Stimulated activated CD8-positive, alpha-beta memory T cell treated with anti-CD3 and anti-CD28 coated beads, Interleukin-2, amount 100 ng/mL, for 48 hours (primary cell): ENCODE results near the gene HMGCS1.
"Not testable (repeated sequence)": the region's sequence is repeated elsewhere in the genome, so short reads cannot be mapped to it uniquely, and the experiment has no call there.

ENCODE experiments used
- DNase-seq, 2 donors: peaks; one replicate each; pipeline ENCODE4 v3.0.0-alpha.2; 2020; ENCODE audit warnings: low read depth in 2 of 2

The HMGCS1 gene

DNA sequence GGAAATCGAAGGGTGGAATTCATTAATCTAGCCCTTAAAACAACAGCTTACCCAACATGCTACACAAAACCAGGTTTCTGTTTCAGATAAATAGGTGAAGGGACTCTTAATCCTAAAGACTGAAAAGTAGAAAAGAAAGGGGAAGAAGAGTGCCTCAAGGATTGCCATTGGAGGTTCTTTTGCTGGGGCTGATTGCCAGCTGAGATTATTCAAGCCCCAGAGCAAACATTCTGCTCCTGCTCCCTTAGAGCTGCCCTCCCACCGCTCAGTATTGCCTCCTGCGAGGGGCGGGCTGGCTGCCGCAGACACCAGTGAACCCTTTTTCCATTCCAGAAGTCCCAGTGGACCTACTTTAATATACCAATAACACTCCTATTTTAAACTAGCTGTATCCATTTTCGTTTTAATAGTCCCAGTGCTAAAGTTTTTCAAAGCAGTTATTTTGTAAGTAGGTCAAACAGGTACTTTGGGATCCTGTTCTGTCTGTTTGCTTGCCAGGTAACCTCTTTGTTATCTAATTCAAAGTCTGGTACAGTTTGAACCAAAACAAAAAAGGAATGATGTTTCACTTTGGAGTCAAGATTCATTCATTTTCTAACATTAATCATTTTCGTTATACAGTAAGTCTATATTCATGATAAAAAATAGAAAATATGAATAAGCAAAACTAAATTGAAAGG is 38.6 kb downstream of the HMGCS1 start:
- no peak for DNase-seq

DNA sequence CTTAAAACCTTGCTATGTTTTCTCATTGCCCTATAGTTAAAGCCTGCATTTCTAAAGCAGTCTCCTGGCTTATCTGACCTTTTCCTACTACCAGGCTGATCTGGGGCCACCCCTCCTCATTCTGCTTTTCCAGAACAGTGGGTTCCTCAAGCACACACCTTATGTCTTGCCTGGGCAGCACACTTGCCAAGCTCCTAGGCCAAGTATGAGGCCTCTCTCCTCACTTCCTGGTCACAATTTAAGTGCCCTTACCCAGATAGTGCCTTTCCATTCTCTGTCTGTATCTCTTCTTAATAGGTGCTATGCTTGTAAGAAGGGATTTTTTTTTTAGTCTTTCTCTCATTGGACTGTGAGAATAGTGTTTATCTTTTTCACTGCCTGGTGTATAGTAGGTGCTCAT is 39.7 kb downstream of the HMGCS1 start:
- DNase-seq = no peak

- no peak for DNase-seq
These were observed 42.6 kb downstream of the HMGCS1 start for GRCh38 chr5:43270645-43271044.

DNA sequence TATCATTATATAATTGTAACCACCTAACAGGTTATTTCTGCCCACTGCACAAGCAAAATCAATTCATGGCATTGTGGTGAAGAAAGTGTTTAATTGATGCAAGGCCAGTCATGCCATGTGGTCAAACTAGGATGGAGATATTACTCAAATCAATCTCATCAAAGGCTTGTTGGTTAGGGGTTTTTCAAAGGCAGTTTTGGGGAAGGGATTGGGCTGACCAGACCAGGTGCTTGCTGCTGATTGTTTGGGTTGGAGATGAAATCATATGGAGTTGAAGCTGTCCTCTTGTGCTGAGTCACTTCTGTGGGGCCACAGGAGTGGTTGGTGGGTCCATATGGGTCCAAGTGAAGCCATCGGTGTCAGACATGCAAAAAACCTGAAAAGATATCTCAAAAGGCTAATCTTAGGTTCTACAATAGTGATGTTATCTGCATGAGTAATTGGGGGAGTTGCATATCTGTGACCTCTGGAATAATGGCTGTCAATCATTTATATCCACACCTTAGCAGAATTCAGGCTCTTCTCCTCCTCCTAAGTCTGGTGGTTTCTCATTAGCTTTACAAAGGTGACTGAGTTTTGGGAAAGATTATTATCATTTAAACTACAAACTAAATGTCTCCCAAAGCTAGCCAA is 44.9 kb downstream of the HMGCS1 start:
- no peak for DNase-seq

DNA sequence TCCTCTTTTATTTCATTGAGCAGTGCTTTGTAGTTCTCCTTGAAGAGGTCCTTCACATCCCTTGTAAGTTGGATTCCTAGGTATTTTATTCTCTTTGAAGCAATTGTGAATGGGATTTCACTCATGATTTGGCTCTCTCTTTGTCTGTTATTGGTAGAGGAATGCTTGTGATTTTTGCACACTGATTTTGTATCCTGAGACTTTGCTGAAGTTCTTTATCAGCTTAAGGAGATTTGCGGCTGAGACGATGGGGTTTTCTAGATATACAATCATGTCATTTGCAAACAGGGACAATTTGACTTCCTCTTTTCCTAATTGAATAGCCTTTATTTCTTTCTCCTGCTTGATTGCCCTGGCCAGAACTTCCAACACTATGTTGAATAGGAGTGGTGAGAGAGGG is 50.9 kb downstream of the HMGCS1 start:
- not testable (repeated sequence) for DNase-seq

DNA sequence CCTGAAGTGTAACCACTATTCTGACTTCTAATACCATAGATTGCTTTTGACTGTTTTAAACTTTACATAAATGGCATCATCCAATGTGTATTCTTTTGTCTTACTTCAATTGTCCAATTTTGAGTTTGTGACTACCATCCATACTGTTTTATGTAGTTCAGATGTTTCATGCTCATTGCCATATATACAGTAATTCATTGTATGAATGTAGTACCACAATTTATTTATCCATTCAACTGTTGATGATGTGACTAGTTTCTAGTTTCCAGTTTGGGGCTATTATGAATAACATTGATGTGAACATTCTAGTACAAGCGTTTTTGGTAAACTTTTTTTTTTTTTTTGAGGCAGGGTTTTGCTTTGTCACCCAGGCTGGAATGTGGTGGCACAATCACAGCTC is 55.1 kb downstream of the HMGCS1 start:
- DNase-seq = no peak

- no peak for DNase-seq
These were observed 56.8 kb downstream of the HMGCS1 start for GRCh38 chr5:43256261-43256966.

DNA sequence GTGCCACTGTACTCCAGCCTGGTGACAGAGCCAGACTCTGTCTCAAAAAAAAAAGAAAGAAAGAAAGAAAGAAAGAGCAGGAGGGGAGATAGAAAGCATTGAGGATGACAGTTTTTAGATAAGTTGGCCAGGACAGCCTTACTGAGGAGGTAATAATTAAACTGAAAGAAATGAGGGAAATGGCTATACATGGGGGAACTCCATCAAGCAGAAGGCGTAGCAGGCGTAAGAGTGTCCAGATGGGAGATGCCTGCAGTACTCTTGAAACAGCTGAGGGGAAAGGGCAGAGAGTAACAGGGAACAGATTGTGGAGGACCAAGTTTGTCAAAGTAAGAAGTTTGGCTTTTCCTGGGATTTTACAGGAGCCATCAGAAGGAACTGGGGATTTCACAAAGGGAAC is 57.5 kb downstream of the HMGCS1 start:
- no peak for DNase-seq

GRCh38 chr5:43251754-43252153 is 61.5 kb downstream of the HMGCS1 start:
- no peak for DNase-seq

DNA sequence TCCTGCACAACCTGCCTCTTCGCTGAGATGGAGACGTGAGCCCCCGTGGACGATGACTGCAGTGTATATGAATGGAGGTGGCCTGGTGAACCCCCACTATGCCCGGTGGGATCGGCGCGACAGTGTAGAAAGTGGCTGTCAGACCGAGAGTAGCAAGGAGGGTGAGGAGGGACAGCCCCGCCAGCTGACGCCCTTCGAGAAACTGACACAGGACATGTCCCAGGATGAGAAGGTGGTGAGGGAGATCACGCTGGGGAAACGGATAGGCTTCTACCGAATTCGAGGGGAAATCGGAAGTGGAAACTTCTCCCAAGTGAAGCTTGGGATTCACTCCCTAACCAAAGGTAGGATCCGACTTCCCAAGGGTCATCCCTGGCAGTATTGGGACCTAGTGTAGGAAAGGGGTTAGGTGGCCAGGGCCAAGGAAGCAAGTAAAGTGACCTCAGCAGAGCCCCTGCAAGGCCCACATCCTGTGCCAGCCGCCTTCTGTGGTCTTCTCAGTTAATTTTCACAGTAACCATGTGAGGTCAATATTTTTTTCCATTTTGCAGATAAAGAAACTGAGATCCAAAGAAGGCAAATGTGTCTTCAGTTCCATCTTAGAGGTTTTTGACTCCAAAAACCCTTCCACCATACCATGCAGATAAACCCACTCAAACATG is 67.4 kb downstream of the HMGCS1 start:
- DNase-seq = no peak

DNA sequence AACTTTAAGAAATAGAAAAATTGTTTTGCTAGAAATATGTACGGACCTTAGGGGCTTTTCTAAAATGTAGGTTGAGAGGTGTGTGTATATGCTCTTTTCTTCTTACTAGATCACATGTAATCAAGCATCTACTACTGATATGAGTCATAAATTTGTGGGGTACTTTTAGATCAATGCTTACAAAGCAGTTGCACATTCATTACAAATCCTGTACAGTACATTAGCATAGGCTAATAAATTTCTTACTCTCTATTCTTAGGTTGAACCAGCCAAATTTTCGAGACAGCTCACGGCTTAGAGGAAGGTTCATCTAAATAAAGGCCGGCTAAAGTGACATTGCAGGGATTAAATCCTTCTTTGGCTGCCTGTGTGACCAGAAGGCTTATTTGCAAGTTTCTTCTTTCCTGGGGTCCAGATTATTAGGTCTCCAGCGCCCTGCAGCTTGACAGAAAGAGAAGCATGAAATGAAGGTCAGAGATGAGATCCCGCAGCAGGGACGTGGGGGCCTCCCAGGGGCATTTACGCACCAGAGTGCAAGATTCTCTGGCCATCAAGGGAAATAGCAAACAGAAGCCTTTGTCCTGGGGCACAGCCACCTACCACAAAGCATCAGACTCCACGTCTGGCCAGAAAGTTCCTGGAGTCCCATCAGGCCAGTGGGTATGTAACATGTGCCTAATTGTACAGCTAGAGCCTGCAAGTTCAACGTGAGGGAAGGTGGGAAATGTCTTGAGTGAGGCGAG is 68.2 kb downstream of the HMGCS1 start:
- DNase-seq = no peak

DNA sequence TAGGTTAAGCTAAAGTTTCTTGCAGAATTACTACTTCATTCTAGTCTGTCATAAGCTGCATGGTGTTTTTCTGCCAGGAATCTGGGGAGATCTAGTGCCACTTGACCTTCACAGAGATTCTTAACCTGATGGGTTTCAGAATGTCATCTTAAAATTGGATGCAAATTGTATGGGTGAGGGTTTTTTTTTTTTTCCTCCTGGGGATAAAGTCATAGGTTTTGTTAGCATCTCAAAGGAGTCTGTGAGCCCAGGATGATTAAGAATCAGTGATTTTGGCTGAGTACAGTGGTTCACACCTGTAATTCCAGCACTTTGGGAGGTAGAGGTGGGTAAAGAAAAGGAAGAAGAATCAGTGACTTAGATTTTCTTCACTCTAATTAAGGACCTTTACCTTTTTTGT is 69.9 kb downstream of the HMGCS1 start:
- no peak for DNase-seq

DNA sequence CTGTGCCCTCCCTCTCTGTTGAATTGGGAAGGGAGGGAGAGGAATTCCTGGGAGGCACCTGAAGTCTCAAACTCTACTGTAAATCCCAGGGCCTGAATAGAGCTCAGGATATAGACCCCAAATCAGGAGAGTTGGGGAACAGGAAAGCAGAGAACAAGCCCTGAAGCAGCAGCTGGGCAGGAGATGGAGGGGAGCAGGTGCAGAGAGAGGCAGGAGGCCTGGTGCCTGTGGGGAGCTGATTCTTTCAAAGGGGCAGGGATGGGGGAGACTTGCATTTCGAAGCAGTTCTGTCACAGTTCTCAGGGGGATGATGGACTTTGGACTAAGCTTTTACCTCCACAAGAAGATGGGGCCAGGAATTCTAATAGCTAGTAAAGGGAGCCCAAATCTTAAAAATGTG is 71.0 kb downstream of the HMGCS1 start:
- no peak for DNase-seq
